GM03348 (cell line): ENCODE results near the gene CHP2.
"Not testable (repeated sequence)": the region's sequence is repeated elsewhere in the genome, so short reads cannot be mapped to it uniquely, and the experiment has no call there.

ENCODE experiments used
- DNase-seq: peaks from one replicate; pipeline ENCODE4 v3.0.0; 2012; ENCODE audit warnings: low spot score

The CHP2 gene

DNA sequence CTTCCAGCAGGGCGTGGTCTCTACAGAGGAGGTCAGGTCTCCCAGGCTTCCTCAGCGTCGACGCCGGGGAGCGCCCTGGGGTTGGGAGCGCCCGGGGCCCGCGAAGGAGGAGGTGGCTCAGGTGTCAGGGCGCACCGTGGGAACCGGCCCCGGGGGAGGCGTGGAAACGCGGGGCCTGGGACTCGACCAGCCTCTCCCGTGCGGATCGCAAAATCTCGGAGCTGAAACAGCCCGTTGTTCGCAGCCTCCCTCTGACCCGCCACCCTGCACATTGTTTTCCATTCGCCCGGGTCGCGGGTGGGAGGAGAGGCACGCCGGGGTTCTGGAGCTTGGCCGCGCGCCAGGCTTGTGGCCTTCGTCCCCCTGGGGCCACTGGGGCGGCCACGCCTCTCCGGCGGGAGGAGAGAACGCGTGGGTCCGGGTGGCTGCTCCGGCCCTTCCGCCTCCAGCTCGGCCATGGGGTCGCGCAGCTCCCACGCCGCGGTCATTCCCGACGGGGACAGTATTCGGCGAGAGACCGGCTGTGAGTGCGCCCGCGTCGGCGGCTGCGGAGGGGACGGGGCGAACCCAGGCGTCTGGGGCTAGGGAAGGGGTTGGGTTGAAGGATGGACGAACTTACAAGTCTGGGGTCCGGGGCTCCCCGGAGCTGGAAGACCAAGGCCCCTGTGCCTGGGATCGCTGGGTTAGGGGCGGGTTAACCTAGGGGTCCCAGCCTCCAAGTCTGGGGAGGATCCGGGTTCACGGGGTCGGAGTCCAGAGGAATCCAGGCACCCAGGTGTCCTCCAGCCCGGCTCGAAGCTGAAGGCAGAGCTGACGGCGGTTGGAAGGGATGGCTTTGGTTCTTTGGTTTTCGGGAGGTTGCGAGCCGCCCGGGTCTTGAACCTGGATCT is at the start of gene CHP2:
TSS of gene CHP2 (plus strand) at position 433 of the 890 bp plus-strand sequence. CDS start at position 457, 24 bp downstream.
- DNase-seq, result peak; percentile 16

DNA sequence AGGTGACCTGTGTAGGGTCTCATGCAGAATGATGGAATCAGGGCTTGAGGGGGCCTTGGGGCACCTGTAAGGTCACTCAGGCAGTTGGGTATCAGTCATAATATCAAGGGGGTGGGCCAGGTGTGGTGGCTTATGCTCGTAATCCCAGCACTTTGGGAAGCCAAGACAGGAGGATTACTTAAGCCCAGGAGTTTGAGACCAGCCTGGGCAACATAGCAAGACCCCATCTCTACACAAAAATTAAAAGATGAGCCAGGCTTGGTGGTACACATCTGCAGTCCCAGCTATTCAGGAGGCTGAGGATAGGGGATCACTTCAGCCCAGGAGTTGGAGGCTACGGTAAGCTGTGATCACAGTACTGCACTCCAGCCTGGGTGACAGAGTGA is 49.3 kb upstream of the CHP2 start:
- no peak for DNase-seq

DNA sequence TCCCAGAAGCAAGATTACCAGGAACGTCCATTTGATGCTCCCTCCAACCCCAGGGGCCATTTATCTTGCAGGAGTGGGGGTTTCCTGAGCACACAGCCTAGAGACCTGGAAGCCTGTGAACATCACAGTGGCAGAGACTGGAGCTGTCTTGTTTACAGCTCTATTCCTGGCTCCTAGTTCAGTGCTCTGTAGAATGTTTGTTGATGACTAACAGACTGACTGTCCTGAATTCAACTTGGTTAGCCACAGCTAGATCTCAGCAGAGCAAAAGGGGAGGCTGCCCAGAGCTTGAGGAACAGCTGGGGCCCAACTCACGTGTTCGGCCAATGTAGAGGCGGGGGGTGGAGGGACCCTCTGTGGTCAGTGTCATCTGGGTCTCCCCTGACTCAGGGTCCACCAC is 48.4 kb upstream of the CHP2 start:
- DNase-seq, result no peak

DNA sequence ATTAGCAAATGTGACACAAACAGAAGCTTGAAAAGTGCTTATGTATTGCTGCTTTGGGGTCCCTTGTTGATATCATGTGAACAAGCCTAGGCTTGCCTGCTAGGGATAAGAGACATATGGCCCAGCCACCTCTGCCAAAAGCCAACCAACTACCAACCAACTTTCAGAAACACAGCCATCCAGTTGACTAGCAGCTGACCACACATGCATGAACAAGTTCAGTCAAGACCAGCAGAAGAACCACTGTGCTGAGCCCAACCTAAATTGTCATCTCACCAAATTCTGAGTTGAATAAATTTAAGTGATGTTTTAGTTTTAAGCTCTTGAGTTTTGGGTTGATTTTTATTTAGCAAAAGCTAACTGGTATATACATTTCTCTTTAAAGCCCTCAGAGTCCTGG is 45.3 kb upstream of the CHP2 start:
- DNase-seq, result no peak

DNA sequence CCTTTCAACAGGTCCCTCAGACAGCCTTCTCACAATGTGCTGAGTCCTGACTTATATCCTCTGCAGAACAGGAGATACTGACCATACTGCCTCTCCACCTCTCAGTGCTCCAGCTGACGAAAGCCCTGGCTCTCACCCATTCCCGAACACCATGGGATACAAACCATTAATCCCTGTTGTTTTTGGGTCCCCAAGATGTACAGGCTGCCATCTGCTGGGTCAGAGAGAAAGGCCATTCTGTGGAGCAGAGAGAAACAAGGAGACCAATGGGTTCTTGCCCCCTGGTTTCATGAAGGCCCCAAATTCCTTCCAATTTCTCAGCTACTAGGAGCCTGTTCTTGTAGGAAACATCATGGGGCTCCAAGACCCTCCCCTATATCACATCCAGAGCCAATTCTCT is 44.8 kb upstream of the CHP2 start:
- DNase-seq, result no peak

DNA sequence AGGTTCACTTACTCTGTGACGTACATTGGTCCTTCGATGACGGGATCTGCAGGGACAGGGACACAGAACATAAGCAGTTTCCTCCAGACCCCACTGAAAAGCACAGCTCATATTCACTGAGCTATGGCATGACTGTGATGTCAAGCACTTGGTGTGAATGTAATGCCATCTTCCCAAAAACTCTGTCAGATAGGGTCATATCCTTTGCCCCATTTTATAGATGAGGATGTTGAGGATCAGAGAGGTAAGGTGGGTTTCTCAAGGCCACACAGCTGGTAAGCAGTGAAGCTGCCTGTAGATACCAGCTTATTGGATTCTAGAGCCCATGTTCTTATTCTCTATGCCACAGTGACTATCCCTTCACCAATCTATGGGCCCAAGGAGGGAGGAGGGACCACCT is 44.3 kb upstream of the CHP2 start:
- no peak for DNase-seq

DNA sequence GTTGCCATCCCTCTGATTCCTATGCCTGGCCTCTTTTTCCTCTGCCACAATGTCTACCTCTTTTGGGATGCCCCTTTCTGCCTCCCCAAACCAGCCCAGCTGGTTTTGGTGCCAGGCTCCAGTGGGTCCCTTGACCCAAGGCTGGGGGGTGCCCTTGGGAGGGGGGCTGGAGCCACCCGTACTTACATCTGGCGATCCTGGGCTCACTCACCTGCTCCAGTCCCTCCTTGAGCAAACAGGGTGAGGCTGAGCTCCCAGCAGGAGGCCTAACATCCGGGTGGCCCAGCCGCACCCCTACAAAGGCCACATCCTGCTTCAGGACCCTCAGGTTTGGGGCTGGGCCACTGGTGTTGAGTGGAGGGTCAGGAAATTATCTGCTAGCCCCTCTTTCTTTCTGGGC is 43.0 kb upstream of the CHP2 start:
- DNase-seq, result no peak

DNA sequence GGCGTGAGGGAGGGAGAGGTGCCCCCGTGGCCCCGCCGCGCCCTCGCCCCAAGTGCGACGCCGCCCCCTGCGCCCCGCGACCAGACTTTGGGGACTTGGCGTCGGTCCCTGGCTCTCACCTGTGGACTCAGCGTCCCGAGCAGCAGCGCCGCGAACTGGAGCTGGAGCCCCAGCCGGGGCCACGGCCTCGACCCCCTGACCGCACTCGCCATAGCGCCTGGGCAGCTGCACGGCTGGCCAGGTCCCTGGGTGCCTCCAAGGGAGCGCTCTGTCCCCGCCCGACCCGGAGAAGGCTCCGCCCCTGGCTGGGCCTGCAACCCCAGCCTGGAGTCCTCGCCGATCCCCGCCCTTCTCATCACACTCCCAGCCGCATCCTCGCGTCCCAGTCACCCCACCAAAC is 41.9 kb upstream of the CHP2 start, which contains the start of gene ERN2:
TSS of gene ERN2 (minus strand) at position 247 of the 400 bp plus-strand sequence. CDS start at position 212, 35 bp downstream.
- peak; percentile 35 for DNase-seq

DNA sequence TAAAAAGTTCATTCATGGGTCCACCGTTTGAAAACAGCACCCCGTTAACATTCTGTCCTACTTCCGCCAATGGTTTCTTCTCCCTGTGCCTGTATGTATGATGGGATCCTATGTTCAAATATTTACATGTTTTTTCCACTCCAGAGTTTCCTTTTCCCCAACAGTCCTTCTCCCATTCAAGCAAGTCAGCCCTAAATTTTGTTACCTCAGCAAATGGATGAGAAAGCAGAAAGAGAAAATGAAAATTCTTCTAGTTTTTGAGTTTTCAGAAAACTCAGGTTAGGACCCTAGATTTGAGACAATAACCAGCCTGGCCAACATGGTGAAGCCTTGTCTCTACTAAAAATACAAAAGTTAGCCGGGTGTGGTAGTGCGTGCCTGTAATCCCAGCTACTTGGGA is 38.3 kb upstream of the CHP2 start:
- no peak for DNase-seq

DNA sequence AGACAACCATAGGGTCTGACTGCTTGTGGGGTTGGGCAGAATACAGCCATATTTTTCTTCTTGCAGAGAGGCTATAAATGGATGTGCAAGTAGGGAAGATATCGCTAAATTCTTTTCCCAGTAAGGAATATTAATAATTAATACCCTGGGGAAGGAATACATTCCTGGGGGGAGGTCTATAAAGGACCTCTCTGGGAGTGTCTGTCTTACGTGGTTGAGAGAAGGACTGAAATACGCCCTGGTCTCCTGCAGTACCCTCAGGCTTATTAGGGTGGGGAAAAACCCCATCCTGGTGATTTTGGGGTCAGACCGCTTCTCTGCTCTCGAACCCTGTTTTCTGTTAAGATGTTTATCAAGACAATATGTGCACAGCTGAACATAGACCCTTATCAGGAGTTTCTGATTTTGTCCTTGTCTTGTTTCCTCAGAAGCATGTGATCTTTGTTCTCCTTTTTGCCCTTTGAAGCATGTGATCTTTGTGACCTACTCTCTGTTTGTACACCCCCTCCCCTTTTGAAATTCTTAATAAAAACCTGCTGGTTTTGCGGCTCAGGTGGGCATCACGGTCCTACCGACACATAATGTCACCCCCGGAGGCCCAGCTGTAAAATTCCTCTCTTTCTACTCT is 32.1 kb upstream of the CHP2 start:
- not testable (repeated sequence) for DNase-seq

DNA sequence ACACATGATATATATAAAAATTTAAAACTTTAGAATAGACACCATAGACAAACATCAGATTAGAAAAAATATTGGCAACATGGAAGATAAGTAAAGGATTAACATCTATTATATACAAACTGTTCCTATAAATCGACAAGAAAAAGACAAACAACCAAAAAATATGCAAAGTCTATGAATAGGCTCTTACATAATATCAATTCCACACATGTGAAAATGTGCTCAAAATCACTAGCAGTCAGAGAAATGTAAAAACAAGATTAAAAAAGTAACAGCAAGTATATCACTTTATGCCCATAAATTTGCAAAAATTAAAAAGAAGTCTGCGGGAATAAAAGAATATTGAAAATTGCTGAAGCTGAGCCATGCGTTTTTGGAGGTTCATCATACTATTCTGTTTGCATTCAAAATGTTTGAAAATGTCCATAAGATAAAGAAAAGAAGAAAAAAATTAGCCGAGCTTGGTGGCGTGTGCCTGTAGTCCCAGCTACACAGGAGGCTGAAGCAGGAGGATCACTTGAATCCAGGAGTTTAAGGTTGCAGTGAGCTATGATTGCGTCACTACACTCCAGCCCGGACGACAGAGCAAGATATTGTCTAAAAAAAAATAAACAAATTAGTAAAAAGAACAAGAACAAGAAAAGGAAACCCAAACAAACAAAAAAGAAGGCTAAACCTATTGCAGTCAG is 30.6 kb upstream of the CHP2 start:
- no peak for DNase-seq

DNA sequence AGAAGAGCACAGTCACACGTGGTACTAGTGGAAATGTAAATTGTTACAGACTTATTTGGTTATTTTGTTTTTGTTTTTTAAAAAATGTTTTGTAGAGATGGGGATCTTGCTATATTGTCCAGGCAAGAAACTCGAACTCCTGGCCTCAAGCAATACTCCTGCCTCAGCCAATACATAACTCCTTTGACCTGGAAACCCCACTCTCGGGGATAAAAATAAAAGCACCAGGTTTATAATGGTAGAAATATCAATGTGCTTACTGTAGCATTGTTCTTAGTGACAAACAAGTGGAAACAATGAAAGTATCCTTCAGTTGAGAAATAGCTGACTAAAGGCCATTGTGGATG is 30.1 kb upstream of the CHP2 start:
- no peak for DNase-seq

DNA sequence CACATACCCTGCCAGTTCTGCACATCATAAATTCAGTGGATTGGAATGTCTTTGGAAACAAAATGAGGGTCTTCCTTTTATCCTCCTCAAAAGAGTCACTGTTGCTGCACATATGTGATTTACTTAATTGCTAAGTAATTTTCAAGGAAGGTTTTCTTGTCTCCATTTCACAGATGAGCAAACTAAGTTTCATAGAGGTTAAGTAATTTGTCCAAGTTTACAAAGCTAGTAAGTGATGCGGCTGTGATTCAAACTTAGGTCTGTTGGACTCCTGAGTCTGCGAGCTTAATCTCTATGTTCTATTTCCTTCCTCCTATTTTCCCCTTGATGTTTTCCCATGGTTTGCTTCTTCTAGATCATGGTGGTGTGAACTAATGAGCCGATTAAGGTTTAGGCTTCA is 28.1 kb upstream of the CHP2 start:
- no peak for DNase-seq

DNA sequence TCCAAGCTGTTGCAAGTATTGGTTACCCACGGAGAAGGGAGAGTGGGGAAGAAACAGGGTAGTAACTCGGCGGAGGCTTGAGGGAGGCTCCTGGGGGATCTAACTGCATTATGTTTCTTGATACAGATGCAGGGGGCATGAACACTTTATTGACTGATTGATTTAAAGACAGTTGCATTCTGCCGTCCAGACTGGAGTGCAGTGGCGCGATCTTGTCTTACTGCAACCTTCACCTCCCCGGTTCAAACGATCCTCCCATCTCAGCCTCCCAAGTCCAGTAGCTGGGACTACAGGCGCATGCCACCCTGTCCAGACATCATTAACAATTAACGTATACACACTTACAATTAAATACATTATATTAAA is 26.7 kb upstream of the CHP2 start:
- no peak for DNase-seq

DNA sequence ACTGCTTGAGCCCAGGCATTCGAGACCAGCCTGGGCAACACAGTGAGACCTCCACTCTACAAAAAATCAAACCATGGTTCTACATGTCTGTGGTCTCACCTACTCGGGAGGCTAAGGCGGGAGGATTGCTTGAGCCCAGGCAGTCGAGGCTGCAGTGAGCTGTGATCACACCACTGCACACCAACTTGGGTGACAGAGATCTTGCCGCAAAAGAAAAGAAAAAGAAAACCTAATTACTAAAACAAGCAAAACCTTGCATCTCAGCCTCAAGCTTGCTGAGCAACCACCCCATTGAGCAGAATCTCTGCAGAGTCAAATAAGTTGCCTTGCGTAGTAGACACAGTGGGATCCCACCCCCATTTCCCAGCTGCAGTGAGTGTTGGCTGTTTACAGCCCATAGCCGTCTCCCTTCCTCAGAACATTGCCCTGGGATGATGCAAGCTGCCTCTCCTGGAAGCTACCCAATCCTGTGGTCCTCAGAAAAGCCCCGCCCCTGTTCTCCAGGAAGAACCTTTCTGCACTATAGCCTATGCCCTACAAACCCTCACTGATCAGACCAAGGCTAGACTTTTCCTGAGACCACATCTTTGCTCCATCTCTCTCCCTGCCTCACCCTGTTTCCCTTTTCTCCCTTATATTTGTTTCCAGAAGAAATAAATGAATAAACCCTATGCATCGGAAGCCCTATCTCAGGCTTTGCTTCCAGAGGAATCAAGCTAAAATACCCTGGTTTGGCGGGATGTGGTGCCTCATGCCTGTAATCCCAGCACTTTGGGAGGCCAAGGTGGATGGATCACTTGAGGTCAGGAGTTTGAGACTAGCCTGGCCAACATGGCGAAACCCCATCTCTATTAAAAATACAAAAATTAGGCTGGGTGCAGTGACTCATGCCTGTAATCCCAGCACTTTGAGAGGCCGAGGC is 25.1 kb upstream of the CHP2 start:
- peak; percentile 27 for DNase-seq

DNA sequence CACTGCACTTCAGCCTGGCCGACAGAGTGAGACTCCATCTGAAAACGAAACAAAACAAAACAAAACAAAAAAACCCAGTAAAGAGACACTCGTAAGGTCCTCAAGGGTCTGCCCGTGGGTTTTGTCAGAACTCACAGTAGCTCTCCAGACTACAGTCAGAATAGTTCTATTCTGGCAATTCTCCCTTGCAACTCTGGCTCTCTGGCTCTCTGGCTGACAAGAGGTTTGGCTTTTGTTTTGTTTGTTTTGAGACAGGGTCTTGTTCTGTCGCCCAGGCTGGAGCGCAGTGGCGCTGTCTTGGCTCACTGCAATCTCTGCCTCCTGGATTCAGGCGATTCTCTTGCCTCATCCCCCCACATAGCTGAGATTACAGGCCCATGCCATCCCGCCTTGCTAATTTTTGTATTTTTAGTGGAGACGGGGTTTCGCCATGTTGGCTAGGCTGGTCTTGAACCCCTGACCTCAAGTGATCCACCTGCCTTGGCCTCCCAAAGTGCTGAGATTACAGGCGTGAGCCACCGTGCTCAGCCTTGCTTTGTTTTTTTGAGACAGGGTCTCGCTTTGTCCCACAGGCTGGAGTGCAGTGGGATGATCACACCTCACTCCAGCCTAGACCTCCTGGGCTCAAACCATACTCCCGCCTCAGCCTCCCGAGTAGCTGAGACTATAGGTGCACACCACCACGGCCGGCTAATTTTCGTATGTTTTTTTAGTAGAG is 20.5 kb upstream of the CHP2 start:
- DNase-seq, result no peak

DNA sequence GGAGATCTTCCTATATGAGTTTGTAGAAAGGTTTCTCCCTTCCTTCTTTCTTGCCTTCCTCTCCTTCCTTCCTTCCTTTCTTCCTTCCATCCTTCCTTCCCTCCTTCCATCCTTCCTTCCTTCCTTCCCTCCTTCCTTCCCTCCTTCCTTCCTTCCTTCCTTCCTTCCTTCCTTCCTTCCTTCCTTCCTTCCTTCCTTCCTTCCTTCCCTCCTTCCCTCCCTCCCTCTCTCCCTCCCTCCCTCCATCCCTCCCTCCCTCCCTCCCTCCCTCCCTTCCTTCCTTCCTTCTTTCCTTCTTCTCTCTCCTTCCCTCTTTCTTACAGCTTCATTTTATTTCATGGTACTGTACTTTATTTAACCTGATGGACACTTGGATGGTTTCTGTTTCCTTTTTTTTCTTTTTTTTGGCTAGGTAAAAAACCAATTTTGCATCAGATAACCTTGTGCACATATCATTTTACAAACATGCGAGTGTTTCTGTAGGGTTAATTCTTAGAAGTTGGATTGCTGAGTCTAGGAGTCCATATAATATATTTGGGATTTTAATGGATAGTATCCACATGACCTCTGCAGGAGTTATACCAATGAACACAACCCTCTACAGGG is 17.3 kb upstream of the CHP2 start:
- not testable (repeated sequence) for DNase-seq

DNA sequence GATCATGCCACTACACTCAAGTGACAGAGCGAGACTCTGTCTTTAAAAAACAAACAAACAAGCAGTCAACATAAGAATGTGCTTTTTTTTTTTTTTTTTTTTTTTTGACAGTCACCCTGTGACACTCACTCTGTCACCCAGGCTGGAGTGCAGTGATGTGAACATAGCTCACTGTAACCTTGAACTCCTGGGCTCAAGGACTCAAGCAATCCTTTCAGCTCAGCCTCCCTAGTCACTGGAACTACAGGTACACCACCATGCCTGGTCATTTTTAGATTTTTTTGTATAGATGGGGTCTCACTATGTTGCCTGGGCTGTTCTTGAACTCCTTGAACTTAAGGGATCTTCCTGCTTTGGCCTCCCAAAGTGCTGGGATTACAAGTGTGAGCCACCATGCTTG is 15.3 kb upstream of the CHP2 start:
- no peak for DNase-seq

DNA sequence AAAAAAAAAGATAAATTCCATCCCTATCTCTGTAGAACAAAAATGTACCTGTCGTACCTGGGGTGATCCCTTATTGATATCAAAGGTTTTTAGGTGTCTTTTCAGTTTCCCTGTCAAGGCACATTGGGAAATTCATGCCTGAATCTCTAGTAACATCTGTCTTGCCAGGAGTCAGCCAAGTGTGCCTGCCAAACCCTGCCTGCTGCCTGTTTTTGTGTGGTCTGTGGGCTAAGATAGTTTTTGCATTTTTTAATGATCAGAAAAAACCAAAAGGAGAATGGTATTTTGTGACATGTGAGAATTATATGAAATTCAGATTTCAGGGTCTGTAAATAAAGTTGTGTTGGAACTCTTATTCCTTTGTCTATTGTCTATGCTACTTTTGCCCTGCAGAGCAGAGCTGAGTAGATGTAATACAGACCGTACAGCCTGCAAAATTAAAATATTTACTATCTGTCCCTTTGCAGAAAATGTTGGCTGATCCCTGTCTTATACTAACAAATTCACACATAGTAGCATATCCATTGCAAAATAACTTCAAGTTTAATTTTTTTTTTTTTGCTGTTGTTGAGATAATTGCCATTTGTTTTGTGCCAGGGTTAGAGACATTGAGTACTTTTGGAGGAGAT is 13.0 kb upstream of the CHP2 start:
- DNase-seq, result no peak

DNA sequence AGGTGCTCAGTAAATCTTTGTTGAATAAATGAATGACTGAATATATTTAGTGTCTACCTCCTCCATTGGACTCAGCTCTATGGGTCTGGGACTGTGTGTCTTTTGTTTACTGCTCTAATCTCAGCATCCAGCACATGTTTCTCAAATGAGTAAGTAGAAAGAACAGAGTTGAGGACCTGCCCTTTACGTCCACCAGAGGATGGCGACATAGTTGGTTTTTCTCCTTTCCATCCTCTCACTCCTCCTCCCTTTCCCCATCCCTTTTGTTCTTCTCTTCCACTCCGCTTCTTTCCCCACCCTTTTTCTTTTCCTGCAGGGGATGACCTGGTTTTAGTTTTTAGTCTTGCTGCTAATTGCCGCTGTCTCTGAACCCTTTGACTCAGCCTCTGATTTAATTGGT is 12.1 kb upstream of the CHP2 start:
- no peak for DNase-seq
